Ovary (tissue), 9 donors: ENCODE data around the gene MUC12. TPM values are rescaled to one million over a fixed set of nuclear protein-coding genes. Genes with fewer than 3 reads are reported as not detected.
"Not testable (repeated sequence)": the region's sequence is repeated elsewhere in the genome, so short reads cannot be mapped to it uniquely, and the experiment has no call there.

Experiments used
- DNase-seq, 5 donors: peaks; one replicate each; pipeline ENCODE4 v3.0.0-alpha.2; 2019 to 2020
- H3K27ac ChIP-seq, 2 donors: fragments of 200-600 bp; one replicate each; pipeline versions ENCODE4 v1.5.1 to v1.8.0; 2019 to 2022
- H3K27me3 ChIP-seq: fragments of 200-600 bp; one replicate; pipeline ENCODE4 v1.8.0; 2022
- H3K36me3 ChIP-seq: fragments of 200-600 bp; sonication (generic); one replicate; pipeline ENCODE4 v1.5.1; 2019
- H3K4me1 ChIP-seq: one replicate; pipeline ENCODE4 v1.8.1; 2013; ENCODE audit warnings: mild to moderate bottlenecking, moderate library complexity; ENCODE audit not compliant: insufficient read depth
- H3K4me3 ChIP-seq: fragments of 200-600 bp; sonication (generic); one replicate; pipeline ENCODE4 v1.5.1; 2017
- H3K9me3 ChIP-seq, 2 donors: fragments of 200-600 bp in 1 of 2; sonication (generic) in 1 of 2; one replicate each; pipeline versions ENCODE4 v1.5.1 to v1.8.1; 2013 to 2019; ENCODE audit warnings: mild to moderate bottlenecking in 1 of 2, moderate library complexity in 1 of 2
- EP300 ChIP-seq: sonication (generic); formaldehyde crosslinking; IDR thresholded peaks from one replicate; pipeline ENCODE4 v1.6.1; 2017; ENCODE audit warnings: antibody characterized with exemption
- POLR2A ChIP-seq: fragments of 450-650 bp; IDR thresholded peaks from one replicate; pipeline ENCODE4 v1.6.1; 2017; ENCODE audit warnings: antibody characterized with exemption, mild to moderate bottlenecking, moderate library complexity
- WGBS, 3 donors: extraction: QIAGEN DNeasy Blood & Tissue Kit in 1 of 3; methylation state at CpG; one replicate each; pipeline versions ENCODE4 v1.1.5 to v1.1.7; 2013 to 2017; 5-methylcytosine and 5-hydroxymethylcytosine counted together
- intact Hi-C, 4 donors: fragments of 100-400 bp; cut with DNase I; formaldehyde crosslinking; loops; one replicate each; pipeline versions ENCODE4 v1.11.0 to v1.15.1; 2022 to 2023
- polyA plus RNA-seq, 2 donors: library from polyadenylated mRNA; stranded (reverse); fragments of 200-250 nt in 1 of 2; fragments of 350-450 nt in 1 of 2; fragmentation: Illumina TruSeq in 1 of 2; extraction: RNeasy Lipid Tissue Mini Kit (QIAGEN cat#74804) in 1 of 2; gene quantifications; one replicate each; pipeline ENCODE4 v1.2.3, GENCODE V29; 2013 to 2014
- total RNA-seq, 7 donors: library from RNA; depleted of rRNA in 2 of 7; stranded (reverse); fragments of >200 nt in 2 of 7; fragmentation: NEBNext Ultra II Directional in 3 of 7; extraction: Animal tissue kit (Norgen Biotek cat#: 25700) in 3 of 7; gene quantifications; one replicate each; pipeline versions ENCODE4 v1.1.0 to v1.2.4, GENCODE V29; 2016 to 2023
- TF ChIP-seq, protein P1 (sequence below), 3 donors: fragments of 450-650 bp in 2 of 3; fragments of 200-600 bp in 1 of 3; IDR thresholded peaks; one replicate each; pipeline versions ENCODE4 v1.5.1 to v1.8.0; 2016 to 2022; ENCODE audit warnings: antibody characterized with exemption in 3 of 3, mild to moderate bottlenecking in 1 of 3
- donor health status: DM: no; HTN: no; CAD: no; lungs with moderate emphysema.
- donor health status: DM: no; HTN: no; CAD: no.
- donor health status: Bipolar disorder and iron deficiency.
- donor health status: DM: yes; HTN: yes; CAD: no.
- donor health status: DM: no; HTN: no; CAD: no.
- donor health status: DM: yes; HTN: yes; CAD: no.

MUC12 gene
- total and polyA plus RNA-seq, 9 donors, result 0.22 to 2.2 (median 0.62) TPM; not detected in 2

GRCh38 chr7:101023839-101024238 lies 54.5 kb downstream of the MUC12 start:
- WGBS, 3 donors, result 64 to 78% (median 66%) methylated on average over 2 of the region's 2 CpGs

GRCh38 chr7:101031082-101031481 lies 61.7 kb downstream of the MUC12 start:
- TF ChIP-seq, protein P1, sequence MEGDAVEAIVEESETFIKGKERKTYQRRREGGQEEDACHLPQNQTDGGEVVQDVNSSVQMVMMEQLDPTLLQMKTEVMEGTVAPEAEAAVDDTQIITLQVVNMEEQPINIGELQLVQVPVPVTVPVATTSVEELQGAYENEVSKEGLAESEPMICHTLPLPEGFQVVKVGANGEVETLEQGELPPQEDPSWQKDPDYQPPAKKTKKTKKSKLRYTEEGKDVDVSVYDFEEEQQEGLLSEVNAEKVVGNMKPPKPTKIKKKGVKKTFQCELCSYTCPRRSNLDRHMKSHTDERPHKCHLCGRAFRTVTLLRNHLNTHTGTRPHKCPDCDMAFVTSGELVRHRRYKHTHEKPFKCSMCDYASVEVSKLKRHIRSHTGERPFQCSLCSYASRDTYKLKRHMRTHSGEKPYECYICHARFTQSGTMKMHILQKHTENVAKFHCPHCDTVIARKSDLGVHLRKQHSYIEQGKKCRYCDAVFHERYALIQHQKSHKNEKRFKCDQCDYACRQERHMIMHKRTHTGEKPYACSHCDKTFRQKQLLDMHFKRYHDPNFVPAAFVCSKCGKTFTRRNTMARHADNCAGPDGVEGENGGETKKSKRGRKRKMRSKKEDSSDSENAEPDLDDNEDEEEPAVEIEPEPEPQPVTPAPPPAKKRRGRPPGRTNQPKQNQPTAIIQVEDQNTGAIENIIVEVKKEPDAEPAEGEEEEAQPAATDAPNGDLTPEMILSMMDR (IDR thresholded peaks at IDR 0.05), result no peak
- TF ChIP-seq POLR2A, result no peak
- TF ChIP-seq EP300, result no peak
- intact Hi-C loops, result no loop called here
- 14 to 18% (median 16%) methylated on average over 7 of the region's 7 CpGs for WGBS, 3 donors
- Histone ChIP-seq H3K27ac (no peak overlapping the region), H3K4me3 (no peak overlapping the region), H3K36me3 (no peaks in the 10 kb centered on the region), H3K27me3 (no peaks in the 10 kb centered on the region), H3K4me1 (no peaks in the 10 kb centered on the region), H3K9me3 (no peaks in the 10 kb centered on the region)
- no peak for DNase-seq

More at GRCh38 chr7:101023839-101024238, 54.5 kb downstream of the MUC12 start:
- H3K4me3 ChIP-seq, result no peak overlapping the region
- intact Hi-C loops, result no loop called here
- DNase-seq, result no peak
- no peaks in the 10 kb centered on the region for H3K4me1 ChIP-seq
- H3K9me3 ChIP-seq, result no peaks in the 10 kb centered on the region
- no peak overlapping the region for H3K27ac ChIP-seq
- TF ChIP-seq POLR2A, result no peak
- TF ChIP-seq, protein P1 (IDR thresholded peaks at IDR 0.05), result no peak
- TF ChIP-seq EP300, result no peak
- H3K27me3 ChIP-seq, result no peaks in the 10 kb centered on the region
- no peaks in the 10 kb centered on the region for H3K36me3 ChIP-seq

DNA sequence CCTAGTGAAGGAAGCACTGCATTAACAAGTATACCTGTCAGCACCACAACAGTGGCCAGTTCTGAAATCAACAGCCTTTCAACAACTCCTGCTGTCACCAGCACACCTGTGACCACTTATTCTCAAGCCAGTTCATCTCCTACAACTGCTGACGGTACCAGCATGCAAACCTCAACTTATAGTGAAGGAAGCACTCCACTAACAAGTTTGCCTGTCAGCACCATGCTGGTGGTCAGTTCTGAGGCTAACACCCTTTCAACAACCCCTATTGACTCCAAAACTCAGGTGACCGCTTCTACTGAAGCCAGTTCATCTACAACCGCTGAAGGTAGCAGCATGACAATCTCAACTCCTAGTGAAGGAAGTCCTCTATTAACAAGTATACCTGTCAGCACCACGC lies 66.6 kb downstream of the MUC12 start:
- H3K27me3 ChIP-seq, result no peaks in the 10 kb centered on the region
- 67 to 74% (median 71%) methylated on average over 4 of the region's 4 CpGs for WGBS, 3 donors
- TF ChIP-seq POLR2A (no peak), EP300 (no peak)
- TF ChIP-seq, protein P1 (IDR thresholded peaks at IDR 0.05), result no peak
- DNase-seq, result no peak
- no peaks in the 10 kb centered on the region for H3K9me3 ChIP-seq
- H3K27ac ChIP-seq, result no peak overlapping the region
- H3K4me3 ChIP-seq, result no peak overlapping the region
- no peaks in the 10 kb centered on the region for H3K36me3 ChIP-seq
- intact Hi-C loops, result no loop called here
- no peaks in the 10 kb centered on the region for H3K4me1 ChIP-seq

- DNase-seq, intact Hi-C loops, H3K27ac ChIP-seq, H3K4me1 ChIP-seq, H3K4me3 ChIP-seq, H3K9me3 ChIP-seq, H3K36me3 ChIP-seq, H3K27me3 ChIP-seq: not testable (repeated sequence)
- 80 to 85% (median 80%) methylated on average over 6 of the region's 6 CpGs for WGBS, 3 donors
Observed at GRCh38 chr7:101041283-101041682, 71.9 kb downstream of the MUC12 start.

DNA sequence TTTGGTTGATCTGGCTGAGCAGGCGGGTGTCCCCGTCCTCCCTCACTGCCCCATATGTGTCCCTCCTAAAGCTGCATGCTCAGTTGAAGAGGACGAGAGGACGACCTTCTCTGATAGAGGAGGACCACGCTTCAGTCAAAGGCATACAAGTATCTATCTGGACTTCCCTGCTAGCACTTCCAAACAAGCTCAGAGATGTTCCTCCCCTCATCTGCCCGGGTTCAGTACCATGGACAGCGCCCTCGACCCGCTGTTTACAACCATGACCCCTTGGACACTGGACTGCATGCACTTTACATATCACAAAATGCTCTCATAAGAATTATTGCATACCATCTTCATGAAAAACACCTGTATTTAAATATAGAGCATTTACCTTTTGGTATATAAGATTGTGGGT lies 89.0 kb downstream of the MUC12 start:
- Histone ChIP-seq H3K27me3 (no peaks in the 10 kb centered on the region), H3K36me3 (no peaks in the 10 kb centered on the region), H3K9me3 (no peaks in the 10 kb centered on the region), H3K4me1 (no peaks in the 10 kb centered on the region), H3K27ac (no peak overlapping the region), H3K4me3 (no peak overlapping the region)
- intact Hi-C loops, result loop anchor here in 3 of 4 donors (2.0 to 5.0 kb wide), 5 partner anchors 91 to 162 kb away; partner anchors contain the start of genes ACHE (in 1 of the 3) and MUC12 (in 1 of the 3)
- WGBS, 3 donors, result 18 to 22% (median 18%) methylated on average over 9 of the region's 9 CpGs
- peak; percentile 48 to 77 (median 73) for DNase-seq
- TF ChIP-seq EP300 (no peak), POLR2A (no peak)
- TF ChIP-seq, protein P1 (IDR thresholded peaks at IDR 0.05), result no peak
